ENCODE data around the gene CSF3R. TPM values are rescaled to one million over a fixed set of nuclear protein-coding genes. Genes with fewer than 3 reads are reported as not detected.

The CSF3R gene
- total and polyA plus RNA-seq, 9 of the 15 experiments (the other 6 are each of a cell fraction or from before 2014, with no cell fraction given): 0.21 to 0.86 (median 0.40) TPM; not detected in 1

GRCh38 chr1:36453600-36454388, 28.9 kb downstream of the CSF3R start (continued):
- TF ChIP-seq ZNF311 (CRISPR knock-in tag; IDR thresholded peaks at IDR 0.05) (no peak), ATF1 (CRISPR knock-in tag; IDR thresholded peaks at IDR 0.05) (no peak), ATF1 (tag; IDR thresholded peaks at IDR 0.05) (no peak)

- Histone ChIP-seq H4K20me1 (replicated peaks; ENCODE audit: control insufficient read depth, insufficient read depth, low read length) (no peaks in the 10 kb centered on the region), H3K4me3 (no peak overlapping the region), H3K27ac (ENCODE audit: extremely low read depth, low read depth, low read length) (no peak overlapping the region), H3K36me3 (ENCODE audit: control insufficient read depth, insufficient read depth, low read length) (peaks cover 39% of the 10 kb centered on the region), H3K27me3 (ENCODE audit: control insufficient read depth in 2 of 2, insufficient read depth in 2 of 2, low read length in 2 of 2) (no peaks in the 10 kb centered on the region), H3K4me2 (ENCODE audit: insufficient read depth, low read length) (no peak overlapping the region), H3K9ac (ENCODE audit: insufficient read depth in 1 of 2, low read depth in 2 of 2, low read length in 2 of 2) (no peak overlapping the region), H3K9me3 (replicated peaks; ENCODE audit: control insufficient read depth, insufficient read depth, low read depth, low read length) (no peaks in the 10 kb centered on the region), H3K9me1 (ENCODE audit: control insufficient read depth, insufficient read depth, low read length) (no peaks in the 10 kb centered on the region), H2AFZ (ENCODE audit: low read depth, low read length) (no peak overlapping the region), H3K79me2 (ENCODE audit: control insufficient read depth, insufficient read depth, low read length) (no peaks in the 10 kb centered on the region), H3K4me1 (replicated peaks in 1 of 2; ENCODE audit: control insufficient read depth in 2 of 2, insufficient read depth in 2 of 2, low read length in 2 of 2) (peaks cover 21 to 24% of the 10 kb centered on the region in 2 experiments)
- TF ChIP-seq SP2 (IDR thresholded peaks at IDR 0.05; ENCODE audit: extremely low read depth, low read depth, low read length, poor library complexity, severe bottlenecking) (no peak), STAT5B (CRISPR knock-in tag; IDR thresholded peaks at IDR 0.05) (no peak), ZNF407 (IDR thresholded peaks at IDR 0.05; ENCODE audit: low read depth) (no peak), PRDM10 (IDR thresholded peaks at IDR 0.05; ENCODE audit: partially characterized antibody) (peak; percentile 62), MAZ (CRISPR knock-in tag; conservative IDR thresholded peaks at IDR 0.05 in 1 of 2, IDR thresholded peaks at IDR 0.05 in 1 of 2) (no peak)
- ChIA-PET CTCF (ENCODE audit: low intra/inter-chr PET ratio) (no interaction called here), POLR2A (interaction anchor here (0.8 to 4.0 kb wide), 5 partner anchors 10 to 229 kb away, joined by 3 to 37 read pairs (median 3); partner anchors contain the start of genes MRPS15 and THRAP3)
- FAIRE-seq (peak; percentile 37), DNase-seq (ENCODE audit: extremely low read depth in 1 of 4, low spot score in 3 of 4) (no peak), ATAC-seq (no peak)
- WGBS (ENCODE audit: insufficient coverage, low coverage, missing lambda C conversion rate): 79% methylated on average over 3 of the region's 3 CpGs
- in situ Hi-C loops (cut with MboI) (no loop called here), intact Hi-C loops (cut with micrococcal nuclease) (no loop called here)
- BruUV-seq (replicated peaks): no TSS peak
Measured at GRCh38 chr1:36453051-36453450, 29.7 kb downstream of the CSF3R start.

Measured in K562 (cell line).